GM23248 (cell line): ENCODE data around the gene DDX23. TPM values are rescaled to one million over a fixed set of nuclear protein-coding genes. Genes with fewer than 3 reads are reported as not detected.

Experiments used
- DNase-seq: peaks from one replicate; pipeline ENCODE4 v3.0.0-alpha.2; 2015
- H2AFZ ChIP-seq: fragments of 200-600 bp; sonication (generic); 2 replicates; pipeline ENCODE4 v1.6.1; 2016; ENCODE audit warnings: antibody characterized with exemption
- H3F3A ChIP-seq: fragments of 200-600 bp; sonication (generic); 2 replicates; pipeline ENCODE4 v1.6.1; 2016; ENCODE audit warnings: mild to moderate bottlenecking, antibody characterized with exemption, mixed run types; ENCODE audit not compliant: insufficient read depth
- H3K27ac ChIP-seq: fragments of 200-600 bp; sonication (generic); 2 replicates; pipeline ENCODE4 v1.5.1; 2016; ENCODE audit warnings: mild to moderate bottlenecking
- H3K27me3 ChIP-seq: fragments of 200-600 bp; sonication (generic); replicated peaks from 2 replicates; pipeline ENCODE4 v1.6.1; 2016; ENCODE audit warnings: mild to moderate bottlenecking; ENCODE audit not compliant: insufficient read depth
- H3K36me3 ChIP-seq: fragments of 200-600 bp; sonication (generic); 2 replicates; pipeline ENCODE4 v1.6.1; 2016; ENCODE audit warnings: low read depth, mild to moderate bottlenecking
- H3K4me1 ChIP-seq: fragments of 200-600 bp; sonication (generic); 2 replicates; pipeline ENCODE4 v1.6.1; 2016; ENCODE audit warnings: mild to moderate bottlenecking; ENCODE audit not compliant: insufficient read depth
- H3K4me2 ChIP-seq: fragments of 200-600 bp; sonication (generic); one replicate; pipeline ENCODE4 v1.6.1; 2016; ENCODE audit warnings: mild to moderate bottlenecking; ENCODE audit not compliant: unreplicated experiment
- H3K4me3 ChIP-seq: fragments of 200-600 bp; sonication (generic); 2 replicates; pipeline ENCODE4 v1.5.1; 2016; ENCODE audit warnings: mild to moderate bottlenecking
- H3K79me2 ChIP-seq: fragments of 200-600 bp; sonication (generic); 2 replicates; pipeline ENCODE4 v1.6.1; 2016; ENCODE audit warnings: mild to moderate bottlenecking; ENCODE audit not compliant: insufficient read depth
- H3K9ac ChIP-seq: fragments of 200-600 bp; sonication (generic); 2 replicates; pipeline ENCODE4 v1.6.1; 2016; ENCODE audit warnings: mild to moderate bottlenecking
- H3K9me2 ChIP-seq: fragments of 200-600 bp; sonication (generic); 2 replicates; pipeline ENCODE4 v1.6.1; 2016; ENCODE audit warnings: mixed run types, mild to moderate bottlenecking, moderate library complexity; ENCODE audit not compliant: insufficient read depth
- H3K9me3 ChIP-seq: fragments of 200-600 bp; sonication (generic); one replicate; pipeline ENCODE4 v1.6.1; 2017; ENCODE audit warnings: low read depth
- H4K20me1 ChIP-seq: fragments of 200-600 bp; sonication (generic); 2 replicates; pipeline ENCODE4 v1.6.0; 2016; ENCODE audit not compliant: insufficient read depth
- EZH2 ChIP-seq: fragments of 200-600 bp; sonication (generic); IDR thresholded peaks from 2 replicates; pipeline ENCODE4 v1.6.1; 2018; ENCODE audit warnings: antibody characterized with exemption, mild to moderate bottlenecking; ENCODE audit not compliant: insufficient read depth, poor library complexity, severe bottlenecking
- EZH2phosphoT487 ChIP-seq: fragments of 200-600 bp; sonication (generic); IDR thresholded peaks from 2 replicates; pipeline ENCODE4 v1.6.1; 2018; ENCODE audit warnings: antibody characterized with exemption, moderate library complexity, mild to moderate bottlenecking, low read depth; ENCODE audit not compliant: insufficient read depth
- WGBS, 2 experiments: methylation state at CpG; one replicate each; pipeline ENCODE4 v1.1.6; 2015 to 2017; ENCODE audit warnings: low lambda C conversion rate in 2 of 2, low coverage in 1 of 2; ENCODE audit errors: missing lambda C conversion rate in 2 of 2; 5-methylcytosine and 5-hydroxymethylcytosine counted together
- in situ Hi-C: fragments of 300-500 bp; cut with MboI; formaldehyde crosslinking; loops from 2 replicates; pipeline ENCODE4 v1.15.0; 2020
- polyA plus RNA-seq: library from polyadenylated mRNA; unstranded; fragments of >200 nt; fragmentation: Nextera tagmentation; extraction: Ambion mirVana; gene quantifications from 2 replicates; pipeline ENCODE4 v1.2.1, GENCODE V29; 2016
- total RNA-seq: library from RNA; depleted of rRNA; stranded (reverse); fragments of >200 nt; shearing (Covaris generic); gene quantifications from 2 replicates; pipeline ENCODE4 v1.2.3, GENCODE V29; 2014

DDX23 gene
- total and polyA plus RNA-seq, 2 experiments from 2014 or later = 32.1 to 56.5 TPM

DNA sequence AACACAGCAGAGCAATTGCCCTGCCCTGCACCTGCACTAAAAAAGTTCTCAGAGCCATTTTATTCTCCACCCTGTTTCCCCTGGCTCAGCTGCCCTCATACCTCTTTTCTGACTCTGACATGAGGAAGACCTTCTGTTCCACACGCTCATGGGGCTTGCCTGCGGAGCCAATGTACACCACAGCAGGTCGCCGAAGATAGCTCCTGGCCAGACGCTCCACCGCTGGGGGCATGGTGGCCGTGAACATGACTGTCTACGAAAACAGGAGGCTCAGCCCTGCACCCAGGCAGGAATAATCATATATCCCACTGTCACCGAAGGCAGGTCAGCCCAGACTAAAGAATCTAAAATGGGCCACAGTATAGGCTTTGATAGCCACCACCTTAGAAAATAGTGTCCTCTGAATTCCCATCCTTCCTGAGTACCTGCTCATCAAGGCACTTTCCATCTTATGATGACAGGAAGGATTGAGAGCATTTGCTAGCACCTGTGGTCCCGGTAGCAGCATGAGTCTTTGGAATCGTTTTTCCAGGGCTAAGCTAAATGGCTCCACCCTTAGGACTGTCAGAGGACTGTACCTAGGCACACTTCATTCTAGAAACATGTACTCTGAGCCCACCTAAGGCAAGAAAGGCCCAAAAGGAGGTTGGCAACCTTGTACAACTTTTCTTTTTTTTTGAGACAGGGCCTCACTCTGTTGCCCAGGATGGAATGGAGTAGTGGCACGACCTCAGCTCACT is 19.5 kb downstream of the DDX23 start:
- DNase-seq = no peak
- Histone ChIP-seq H3K4me1 (no peaks in the 10 kb centered on the region), H4K20me1 (no peaks in the 10 kb centered on the region), H3F3A (no peaks in the 10 kb centered on the region), H3K79me2 (no peaks in the 10 kb centered on the region), H3K9me2 (no peaks in the 10 kb centered on the region), H3K27me3 (no peaks in the 10 kb centered on the region), H3K27ac (no peak overlapping the region), H2AFZ (no peak overlapping the region), H3K36me3 (peaks cover 32% of the 10 kb centered on the region; the same call in 1 of the 2 replicates), H3K4me2 (no peak overlapping the region), H3K4me3 (no peak overlapping the region), H3K9me3 (no peaks in the 10 kb centered on the region), H3K9ac (no peak overlapping the region)
- TF ChIP-seq EZH2phosphoT487 (no peak), EZH2 (no peak)
- WGBS, 2 experiments = 79 to 80% methylated on average over 12 of the region's 12 CpGs
- in situ Hi-C loops = no loop called here

DNA sequence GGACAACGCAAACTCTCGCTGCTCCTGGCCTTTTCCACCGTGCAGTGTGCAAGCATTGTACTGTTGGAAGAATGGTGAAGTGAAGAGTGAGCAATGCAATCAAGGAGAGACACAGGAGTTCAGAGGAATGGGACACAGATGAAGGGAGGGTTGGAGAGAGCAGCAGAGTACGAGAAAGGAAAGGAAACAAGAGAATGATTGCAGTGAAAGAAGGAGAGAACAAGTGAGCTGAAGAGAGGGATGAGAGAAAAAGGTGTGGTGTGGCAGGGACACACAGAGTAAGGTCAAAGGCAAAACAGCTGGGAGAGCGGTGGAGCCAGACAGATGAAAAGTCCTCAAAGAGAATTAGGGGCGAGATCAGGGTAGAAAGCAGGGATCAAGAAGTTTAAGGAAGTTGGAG is 20.7 kb downstream of the DDX23 start:
- Histone ChIP-seq H2AFZ (no peak overlapping the region), H3K4me2 (no peak overlapping the region), H4K20me1 (no peaks in the 10 kb centered on the region), H3K4me1 (no peaks in the 10 kb centered on the region), H3K9me3 (no peaks in the 10 kb centered on the region), H3K36me3 (peaks cover 30% of the 10 kb centered on the region; the same call in 1 of the 2 replicates), H3K4me3 (no peak overlapping the region), H3K9me2 (no peaks in the 10 kb centered on the region), H3F3A (no peaks in the 10 kb centered on the region), H3K27ac (no peak overlapping the region), H3K27me3 (no peaks in the 10 kb centered on the region), H3K79me2 (no peaks in the 10 kb centered on the region), H3K9ac (no peak overlapping the region)
- in situ Hi-C loops = no loop called here
- TF ChIP-seq EZH2 (no peak), EZH2phosphoT487 (no peak)
- no peak for DNase-seq
- 85% methylated on average over 6 of the region's 6 CpGs for WGBS, 2 experiments

- Histone ChIP-seq H3K9me3 (no peaks in the 10 kb centered on the region), H4K20me1 (no peaks in the 10 kb centered on the region), H3K27me3 (no peaks in the 10 kb centered on the region), H3K36me3 (peaks cover 16% of the 10 kb centered on the region; the same call in 1 of the 2 replicates), H3K9ac (no peak overlapping the region), H3K4me1 (no peaks in the 10 kb centered on the region), H3K79me2 (no peaks in the 10 kb centered on the region), H3K4me2 (no peak overlapping the region), H3K27ac (no peak overlapping the region), H3K9me2 (no peaks in the 10 kb centered on the region), H3F3A (no peaks in the 10 kb centered on the region), H2AFZ (no peak overlapping the region), H3K4me3 (no peak overlapping the region)
- 88 to 91% methylated on average over 15 to 16 of the region's 16 CpGs for WGBS, 2 experiments
- TF ChIP-seq EZH2phosphoT487 (no peak), EZH2 (no peak)
- in situ Hi-C loops = no loop called here
- DNase-seq = no peak
Measured at GRCh38 chr12:48828841-48829575, 23.0 kb downstream of the DDX23 start.

DNA sequence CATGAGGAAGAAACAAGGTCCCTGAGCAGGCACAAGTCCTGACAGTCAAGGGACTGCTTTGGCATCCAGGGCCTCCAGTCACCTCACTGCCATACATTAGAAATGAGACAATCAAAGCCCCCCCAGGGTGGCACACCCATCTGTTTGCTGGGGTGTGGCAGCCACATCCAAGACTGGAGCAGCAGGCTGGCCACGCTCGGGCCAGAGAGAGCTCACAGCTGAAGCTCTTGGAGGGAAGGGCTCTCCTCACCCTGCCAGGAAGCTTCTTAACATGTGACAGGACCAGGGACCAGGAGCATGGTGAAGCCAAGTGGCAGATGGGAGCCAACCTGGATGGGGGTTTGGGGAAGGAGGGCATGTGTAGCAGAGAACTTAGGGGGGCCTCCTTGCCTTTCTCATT is 23.7 kb downstream of the DDX23 start:
- Histone ChIP-seq H3F3A (no peaks in the 10 kb centered on the region), H3K27me3 (no peaks in the 10 kb centered on the region), H3K79me2 (no peaks in the 10 kb centered on the region), H3K9me3 (no peaks in the 10 kb centered on the region), H3K9ac (no peak overlapping the region), H3K4me2 (no peak overlapping the region), H3K9me2 (no peaks in the 10 kb centered on the region), H3K4me1 (no peaks in the 10 kb centered on the region), H3K36me3 (peaks cover 9% of the 10 kb centered on the region; the same call in 1 of the 2 replicates), H3K27ac (no peak overlapping the region), H3K4me3 (no peak overlapping the region), H2AFZ (no peak overlapping the region), H4K20me1 (no peaks in the 10 kb centered on the region)
- 17 to 20% methylated on average over 2 of the region's 2 CpGs for WGBS, 2 experiments
- in situ Hi-C loops = no loop called here
- no peak for DNase-seq
- TF ChIP-seq EZH2phosphoT487 (no peak), EZH2 (no peak)
